ENCODE measurements around the gene HERC3. TPM values are rescaled to one million over a fixed set of nuclear protein-coding genes. Genes with fewer than 3 reads are reported as not detected.

The HERC3 gene
- total and polyA plus RNA-seq, 4 donors = 5.1 to 22.1 (median 10.0) TPM

DNA sequence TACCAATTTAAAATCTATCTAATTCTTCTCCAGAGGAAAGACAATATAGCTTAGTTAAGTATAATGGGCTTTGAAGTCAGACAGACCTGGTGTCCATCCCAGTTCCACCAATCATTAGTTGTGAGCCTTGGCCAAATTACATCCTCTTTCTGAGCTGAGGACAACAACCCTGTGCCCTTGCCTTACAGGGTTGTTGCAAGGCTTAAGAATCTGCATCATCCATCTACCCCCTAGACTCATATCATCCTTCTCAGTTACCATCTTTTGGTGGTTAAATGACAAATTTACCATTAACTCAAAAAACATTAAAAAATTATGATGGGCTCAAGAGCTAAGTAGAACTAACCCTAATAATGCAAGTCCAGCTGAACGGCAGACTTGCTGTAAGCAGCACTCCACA is 53.7 kb downstream of the HERC3 start:
- Histone ChIP-seq H3K4me1 (ENCODE audit: control insufficient read depth in 4 of 4, insufficient read depth in 4 of 4, low read length in 3 of 4) (peaks cover 0 to 6% (median under 1%) of the 10 kb centered on the region in 4 donors), H3K36me3 (ENCODE audit: control insufficient read depth in 4 of 4, insufficient read depth in 3 of 4, low read depth in 1 of 4, low read length in 3 of 4) (no peaks in the 10 kb centered on the region), H3K27me3 (ENCODE audit: control insufficient read depth in 4 of 4, insufficient read depth in 4 of 4, low read length in 3 of 4) (no peaks in the 10 kb centered on the region), H3K9me3 (ENCODE audit: control insufficient read depth in 4 of 4, low read length in 3 of 4) (no peaks in the 10 kb centered on the region), H3K27ac (ENCODE audit: low read depth in 1 of 2, low read length in 2 of 2) (no peak overlapping the region), H3K4me3 (ENCODE audit: low read depth in 1 of 3, low read length in 3 of 3) (no peak overlapping the region), H3K9ac (ENCODE audit: low read depth in 1 of 2, low read length in 2 of 2) (no peak overlapping the region)
- 97% methylated on average over 1 of the region's 1 CpG for WGBS
- TF ChIP-seq REST (IDR thresholded peaks at IDR 0.05) (no peak), TAF1 (conservative IDR thresholded peaks at IDR 0.05) (no peak), GABPA (IDR thresholded peaks at IDR 0.05 in 1 of 2, conservative IDR thresholded peaks at IDR 0.05 in 1 of 2) (no peak), RAD21 (IDR thresholded peaks at IDR 0.05) (no peak)
- no peak for DNase-seq (ENCODE audit: low spot score)

DNA sequence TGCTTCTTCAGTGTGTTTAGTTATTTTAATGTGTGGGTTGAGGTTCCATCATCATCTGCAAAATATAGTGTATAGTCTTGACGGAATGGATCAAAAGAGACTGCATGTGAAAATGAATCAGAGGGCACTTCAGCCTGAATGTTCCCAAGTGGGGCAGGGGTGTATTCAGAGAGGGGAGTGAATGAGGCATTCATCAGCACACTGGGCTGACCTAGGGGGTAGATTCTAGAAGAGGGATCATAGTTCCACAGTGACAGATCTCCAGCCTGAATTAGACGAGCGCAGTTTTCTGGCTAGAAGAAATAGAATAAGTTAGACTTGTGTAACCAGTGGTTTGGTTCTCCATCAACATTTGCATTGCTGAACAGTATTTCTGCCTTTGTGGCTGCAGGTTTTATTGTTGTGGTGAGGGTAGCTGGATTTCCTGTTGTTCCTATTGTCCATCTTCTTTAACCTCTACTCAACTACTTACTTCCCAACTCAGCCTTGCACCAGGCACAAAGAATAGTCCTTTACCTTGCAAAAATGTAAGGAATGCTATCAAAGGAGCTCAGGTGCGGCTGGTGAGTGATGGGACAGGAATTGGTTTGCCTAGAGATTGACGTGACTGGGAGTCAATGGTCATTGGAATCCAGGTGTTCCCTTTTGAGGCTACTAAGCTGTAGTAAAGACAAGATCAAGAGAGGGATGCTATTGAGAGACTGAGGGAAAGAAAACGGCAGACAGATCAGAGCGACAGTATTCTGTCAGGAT is 54.4 kb downstream of the HERC3 start:
- TF ChIP-seq EGR1 (IDR thresholded peaks at IDR 0.05; ENCODE audit: low read depth in 2 of 2) = no peak
- TF ChIP-seq, protein P1, sequence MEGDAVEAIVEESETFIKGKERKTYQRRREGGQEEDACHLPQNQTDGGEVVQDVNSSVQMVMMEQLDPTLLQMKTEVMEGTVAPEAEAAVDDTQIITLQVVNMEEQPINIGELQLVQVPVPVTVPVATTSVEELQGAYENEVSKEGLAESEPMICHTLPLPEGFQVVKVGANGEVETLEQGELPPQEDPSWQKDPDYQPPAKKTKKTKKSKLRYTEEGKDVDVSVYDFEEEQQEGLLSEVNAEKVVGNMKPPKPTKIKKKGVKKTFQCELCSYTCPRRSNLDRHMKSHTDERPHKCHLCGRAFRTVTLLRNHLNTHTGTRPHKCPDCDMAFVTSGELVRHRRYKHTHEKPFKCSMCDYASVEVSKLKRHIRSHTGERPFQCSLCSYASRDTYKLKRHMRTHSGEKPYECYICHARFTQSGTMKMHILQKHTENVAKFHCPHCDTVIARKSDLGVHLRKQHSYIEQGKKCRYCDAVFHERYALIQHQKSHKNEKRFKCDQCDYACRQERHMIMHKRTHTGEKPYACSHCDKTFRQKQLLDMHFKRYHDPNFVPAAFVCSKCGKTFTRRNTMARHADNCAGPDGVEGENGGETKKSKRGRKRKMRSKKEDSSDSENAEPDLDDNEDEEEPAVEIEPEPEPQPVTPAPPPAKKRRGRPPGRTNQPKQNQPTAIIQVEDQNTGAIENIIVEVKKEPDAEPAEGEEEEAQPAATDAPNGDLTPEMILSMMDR (IDR thresholded peaks at IDR 0.05; ENCODE audit: low read depth, low read length, missing input control) = no peak
- TF ChIP-seq ATF3 (IDR thresholded peaks at IDR 0.05) = no peak
- TF ChIP-seq HNF4G (IDR thresholded peaks at IDR 0.05) = no peak
- TF ChIP-seq FOXA1 (IDR thresholded peaks at IDR 0.05) = no peak
- TF ChIP-seq TAF1 (conservative IDR thresholded peaks at IDR 0.05) = no peak
- TF ChIP-seq YY1 (IDR thresholded peaks at IDR 0.05) = no peak
- TF ChIP-seq RAD21 (IDR thresholded peaks at IDR 0.05) = no peak
- TF ChIP-seq, protein P2, sequence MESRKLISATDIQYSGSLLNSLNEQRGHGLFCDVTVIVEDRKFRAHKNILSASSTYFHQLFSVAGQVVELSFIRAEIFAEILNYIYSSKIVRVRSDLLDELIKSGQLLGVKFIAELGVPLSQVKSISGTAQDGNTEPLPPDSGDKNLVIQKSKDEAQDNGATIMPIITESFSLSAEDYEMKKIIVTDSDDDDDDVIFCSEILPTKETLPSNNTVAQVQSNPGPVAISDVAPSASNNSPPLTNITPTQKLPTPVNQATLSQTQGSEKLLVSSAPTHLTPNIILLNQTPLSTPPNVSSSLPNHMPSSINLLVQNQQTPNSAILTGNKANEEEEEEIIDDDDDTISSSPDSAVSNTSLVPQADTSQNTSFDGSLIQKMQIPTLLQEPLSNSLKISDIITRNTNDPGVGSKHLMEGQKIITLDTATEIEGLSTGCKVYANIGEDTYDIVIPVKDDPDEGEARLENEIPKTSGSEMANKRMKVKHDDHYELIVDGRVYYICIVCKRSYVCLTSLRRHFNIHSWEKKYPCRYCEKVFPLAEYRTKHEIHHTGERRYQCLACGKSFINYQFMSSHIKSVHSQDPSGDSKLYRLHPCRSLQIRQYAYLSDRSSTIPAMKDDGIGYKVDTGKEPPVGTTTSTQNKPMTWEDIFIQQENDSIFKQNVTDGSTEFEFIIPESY (IDR thresholded peaks at IDR 0.05) = no peak
- no peak for TF ChIP-seq FOXA2 (IDR thresholded peaks at IDR 0.05)
- TF ChIP-seq RXRA (IDR thresholded peaks at IDR 0.05) = no peak
- no peak for TF ChIP-seq NR2F2 (IDR thresholded peaks at IDR 0.05)
- no peak for TF ChIP-seq HNF4A (conservative IDR thresholded peaks at IDR 0.05)
- TF ChIP-seq REST (IDR thresholded peaks at IDR 0.05) = no peak
- no peak for TF ChIP-seq GABPA (IDR thresholded peaks at IDR 0.05 in 1 of 2, conservative IDR thresholded peaks at IDR 0.05 in 1 of 2)
- TF ChIP-seq SP1 (IDR thresholded peaks at IDR 0.05) = no peak
- 98% methylated on average over 7 of the region's 7 CpGs for WGBS
- no peak for DNase-seq (ENCODE audit: low spot score)
- peaks cover 0 to 6% (median under 1%) of the 10 kb centered on the region in 4 donors for H3K4me1 ChIP-seq (ENCODE audit: control insufficient read depth in 4 of 4, insufficient read depth in 4 of 4, low read length in 3 of 4)
- no peaks in the 10 kb centered on the region for H3K36me3 ChIP-seq (ENCODE audit: control insufficient read depth in 4 of 4, insufficient read depth in 3 of 4, low read depth in 1 of 4, low read length in 3 of 4)
- no peak overlapping the region for H3K9ac ChIP-seq (ENCODE audit: low read depth in 1 of 2, low read length in 2 of 2)
- no peaks in the 10 kb centered on the region for H3K9me3 ChIP-seq (ENCODE audit: control insufficient read depth in 4 of 4, low read length in 3 of 4)
- no peaks in the 10 kb centered on the region for H3K27me3 ChIP-seq (ENCODE audit: control insufficient read depth in 4 of 4, insufficient read depth in 4 of 4, low read length in 3 of 4)
- no peak overlapping the region for H3K4me3 ChIP-seq (ENCODE audit: low read depth in 1 of 3, low read length in 3 of 3)
- H3K27ac ChIP-seq (ENCODE audit: low read depth in 1 of 2, low read length in 2 of 2) = no peak overlapping the region

Data from liver (tissue), 9 donors.